Lower lobe of right lung (tissue), 2 donors: ENCODE measurements around the gene DUSP3. TPM values are rescaled to one million over a fixed set of nuclear protein-coding genes. Genes with fewer than 3 reads are reported as not detected.

ENCODE experiments used
- ATAC-seq, 2 donors: fragments of 200-7000 bp; cut with Tn5 transposase; one replicate each; pipeline ENCODE4 v1.9.1; 2020 to 2022; ENCODE audit warnings: mild to moderate bottlenecking in 2 of 2, moderate library complexity in 2 of 2
- DNase-seq: peaks from one replicate; pipeline ENCODE4 v3.0.0-alpha.2; 2020
- H3K27ac ChIP-seq: fragments of 200-600 bp; one replicate; pipeline ENCODE4 v1.8.0; 2022
- H3K27me3 ChIP-seq: fragments of 200-600 bp; one replicate; pipeline ENCODE4 v1.8.0; 2022; ENCODE audit warnings: low read depth
- H3K36me3 ChIP-seq: fragments of 200-600 bp; one replicate; pipeline ENCODE4 v1.8.0; 2022; ENCODE audit warnings: mild to moderate bottlenecking
- H3K4me1 ChIP-seq: fragments of 200-600 bp; one replicate; pipeline ENCODE4 v1.8.0; 2022
- H3K4me3 ChIP-seq: fragments of 200-600 bp; one replicate; pipeline ENCODE4 v1.8.0; 2022; ENCODE audit warnings: mild to moderate bottlenecking
- H3K9me3 ChIP-seq: fragments of 200-600 bp; one replicate; pipeline ENCODE4 v1.8.0; 2022
- intact Hi-C: fragments of 100-400 bp; cut with DNase I; formaldehyde crosslinking; loops from one replicate; pipeline ENCODE4 v1.11.0; 2022
- total RNA-seq: library from RNA; stranded (reverse); fragmentation: NEBNext Ultra II Directional; extraction: Animal tissue kit (Norgen Biotek cat#: 25700); gene quantifications from one replicate; pipeline ENCODE4 v1.2.1, GENCODE V29; 2021
- TF ChIP-seq, protein P1 (sequence below): fragments of 200-600 bp; IDR thresholded peaks from one replicate; pipeline ENCODE4 v1.8.0; 2022; ENCODE audit warnings: antibody characterized with exemption, mild to moderate bottlenecking
- donor health status: DM: no; HTN: yes; CAD: no; lungs with severe emphysema.

DUSP3 gene
- total RNA-seq, 1 donor from 2014 or later = 92.9 TPM

DNA sequence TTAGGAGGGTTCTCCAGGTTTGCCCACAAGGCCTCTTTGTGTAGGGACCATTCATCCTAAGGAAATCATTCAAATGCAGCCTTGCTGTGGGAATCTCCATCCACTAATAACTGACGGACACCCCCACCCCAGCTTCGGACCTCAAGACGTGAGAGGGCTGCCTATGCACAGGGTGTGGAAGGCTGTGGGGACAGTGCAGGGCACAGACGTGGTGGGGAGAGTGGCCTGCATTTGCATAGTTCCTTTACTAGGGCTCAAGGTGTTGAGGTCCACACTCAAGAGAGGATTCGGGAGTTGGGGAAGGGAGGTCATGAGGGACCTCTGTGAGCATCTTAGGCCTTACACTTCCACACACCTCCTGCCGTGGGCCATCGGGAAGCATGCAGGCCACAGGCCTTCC lies 9.8 kb downstream of the DUSP3 start:
- Histone ChIP-seq H3K4me1 (peaks cover 48% of the 10 kb centered on the region), H3K36me3 (peaks cover 60% of the 10 kb centered on the region), H3K9me3 (no peaks in the 10 kb centered on the region), H3K27ac (peak overlapping the region; percentile 51), H3K27me3 (no peaks in the 10 kb centered on the region), H3K4me3 (no peak overlapping the region)
- TF ChIP-seq, protein P1, sequence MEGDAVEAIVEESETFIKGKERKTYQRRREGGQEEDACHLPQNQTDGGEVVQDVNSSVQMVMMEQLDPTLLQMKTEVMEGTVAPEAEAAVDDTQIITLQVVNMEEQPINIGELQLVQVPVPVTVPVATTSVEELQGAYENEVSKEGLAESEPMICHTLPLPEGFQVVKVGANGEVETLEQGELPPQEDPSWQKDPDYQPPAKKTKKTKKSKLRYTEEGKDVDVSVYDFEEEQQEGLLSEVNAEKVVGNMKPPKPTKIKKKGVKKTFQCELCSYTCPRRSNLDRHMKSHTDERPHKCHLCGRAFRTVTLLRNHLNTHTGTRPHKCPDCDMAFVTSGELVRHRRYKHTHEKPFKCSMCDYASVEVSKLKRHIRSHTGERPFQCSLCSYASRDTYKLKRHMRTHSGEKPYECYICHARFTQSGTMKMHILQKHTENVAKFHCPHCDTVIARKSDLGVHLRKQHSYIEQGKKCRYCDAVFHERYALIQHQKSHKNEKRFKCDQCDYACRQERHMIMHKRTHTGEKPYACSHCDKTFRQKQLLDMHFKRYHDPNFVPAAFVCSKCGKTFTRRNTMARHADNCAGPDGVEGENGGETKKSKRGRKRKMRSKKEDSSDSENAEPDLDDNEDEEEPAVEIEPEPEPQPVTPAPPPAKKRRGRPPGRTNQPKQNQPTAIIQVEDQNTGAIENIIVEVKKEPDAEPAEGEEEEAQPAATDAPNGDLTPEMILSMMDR = no peak
- ATAC-seq (no peak), DNase-seq (no peak)
- intact Hi-C loops = loop anchor here (10.0 kb wide), 2 partner anchors 74 to 194 kb away; no protein-coding TSS in a partner anchor

DNA sequence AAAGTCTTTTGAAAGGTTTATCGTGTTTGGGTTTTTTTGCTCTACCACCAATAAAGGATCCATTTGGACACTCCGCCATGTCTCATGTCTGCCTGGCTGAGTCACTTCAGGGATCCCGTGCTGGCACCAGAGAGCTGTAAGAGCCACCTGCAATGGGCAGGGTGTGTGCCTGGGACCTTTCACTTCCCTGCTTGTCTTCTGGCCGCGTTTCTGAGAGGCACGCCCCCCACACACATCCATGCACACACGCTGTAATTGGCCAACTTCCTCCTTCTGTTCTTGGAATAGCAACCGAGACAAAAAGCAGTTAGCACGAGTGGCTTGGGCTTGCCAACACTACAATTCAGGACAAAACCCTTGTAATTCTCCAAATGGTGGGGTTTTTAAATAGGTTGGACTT lies 10.4 kb downstream of the DUSP3 start:
- DNase-seq (peak; percentile 81), ATAC-seq (peak; percentile 55 to 81)
- Histone ChIP-seq H3K27me3 (no peaks in the 10 kb centered on the region), H3K36me3 (peaks cover 55% of the 10 kb centered on the region), H3K27ac (peak overlapping the region; percentile 51), H3K4me3 (no peak overlapping the region), H3K9me3 (no peaks in the 10 kb centered on the region), H3K4me1 (peaks cover 49% of the 10 kb centered on the region)
- TF ChIP-seq, protein P1 = no peak
- intact Hi-C loops = loop anchor here (10.0 kb wide), 2 partner anchors 74 to 194 kb away; no protein-coding TSS in a partner anchor

DNA sequence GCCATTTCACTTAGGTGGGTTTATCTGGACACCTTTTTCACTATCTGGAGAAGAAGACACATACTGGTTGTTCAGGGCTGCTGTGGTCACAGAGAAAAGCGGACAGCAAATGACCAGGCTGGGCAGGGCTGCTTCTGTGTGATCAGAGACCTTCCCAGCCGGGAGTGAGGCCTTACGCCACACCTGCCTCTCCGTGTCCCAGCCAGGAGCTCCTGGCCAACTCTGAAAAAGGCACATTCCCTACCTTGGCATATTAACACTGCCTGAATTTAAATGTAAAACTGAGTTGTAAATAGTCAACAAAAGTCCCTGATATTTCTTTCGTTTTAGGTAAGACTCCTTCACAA lies 11.1 kb downstream of the DUSP3 start:
- TF ChIP-seq, protein P1 = no peak
- Histone ChIP-seq H3K4me3 (no peak overlapping the region), H3K27me3 (no peaks in the 10 kb centered on the region), H3K36me3 (peaks cover 48% of the 10 kb centered on the region), H3K27ac (peak overlapping the region; percentile 51), H3K4me1 (peaks cover 42% of the 10 kb centered on the region), H3K9me3 (no peaks in the 10 kb centered on the region)
- DNase-seq = no peak
- intact Hi-C loops = loop anchor here (10.0 kb wide), 2 partner anchors 73 to 193 kb away; no protein-coding TSS in a partner anchor
- no peak for ATAC-seq

DNA sequence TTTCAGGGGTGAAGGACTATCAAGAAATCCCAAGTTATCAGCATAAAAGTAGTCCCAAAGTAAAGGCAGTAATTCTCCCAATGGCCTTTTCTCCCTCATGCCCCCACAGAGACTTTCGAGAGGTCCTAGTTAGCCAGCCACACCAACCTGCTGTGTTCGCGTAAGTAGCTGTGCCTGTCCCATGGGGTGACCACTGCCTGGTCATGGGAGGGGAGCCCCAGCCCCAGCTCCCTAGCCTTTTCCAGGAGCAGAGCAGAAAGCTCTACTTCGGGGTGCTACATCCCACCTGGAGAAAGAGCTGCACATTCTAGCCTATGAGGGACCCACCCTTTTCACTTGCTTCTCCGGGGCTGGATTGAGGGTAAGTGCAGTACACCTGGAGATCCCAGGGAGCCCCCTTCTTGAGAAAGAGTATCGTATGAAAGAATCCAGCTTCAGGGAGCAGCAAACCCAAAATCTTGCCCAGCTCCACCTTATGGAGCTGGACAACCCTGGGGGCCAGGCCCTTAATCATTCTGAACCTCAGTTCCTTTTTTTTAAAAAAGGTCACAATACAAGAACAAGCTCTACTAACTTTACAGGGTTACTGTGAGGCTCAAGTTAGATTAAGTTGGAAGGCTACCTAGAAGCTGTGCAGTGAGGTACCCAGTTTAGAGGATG lies 11.6 kb downstream of the DUSP3 start:
- peaks cover 37% of the 10 kb centered on the region for H3K4me1 ChIP-seq
- no peaks in the 10 kb centered on the region for H3K27me3 ChIP-seq
- H3K4me3 ChIP-seq = no peak overlapping the region
- no peak for ATAC-seq
- H3K27ac ChIP-seq = no peak overlapping the region
- intact Hi-C loops = loop anchor here (10.0 kb wide), 2 partner anchors 72 to 192 kb away; no protein-coding TSS in a partner anchor
- H3K9me3 ChIP-seq = no peaks in the 10 kb centered on the region
- TF ChIP-seq, protein P1 = no peak
- peaks cover 43% of the 10 kb centered on the region for H3K36me3 ChIP-seq
- no peak for DNase-seq

DNA sequence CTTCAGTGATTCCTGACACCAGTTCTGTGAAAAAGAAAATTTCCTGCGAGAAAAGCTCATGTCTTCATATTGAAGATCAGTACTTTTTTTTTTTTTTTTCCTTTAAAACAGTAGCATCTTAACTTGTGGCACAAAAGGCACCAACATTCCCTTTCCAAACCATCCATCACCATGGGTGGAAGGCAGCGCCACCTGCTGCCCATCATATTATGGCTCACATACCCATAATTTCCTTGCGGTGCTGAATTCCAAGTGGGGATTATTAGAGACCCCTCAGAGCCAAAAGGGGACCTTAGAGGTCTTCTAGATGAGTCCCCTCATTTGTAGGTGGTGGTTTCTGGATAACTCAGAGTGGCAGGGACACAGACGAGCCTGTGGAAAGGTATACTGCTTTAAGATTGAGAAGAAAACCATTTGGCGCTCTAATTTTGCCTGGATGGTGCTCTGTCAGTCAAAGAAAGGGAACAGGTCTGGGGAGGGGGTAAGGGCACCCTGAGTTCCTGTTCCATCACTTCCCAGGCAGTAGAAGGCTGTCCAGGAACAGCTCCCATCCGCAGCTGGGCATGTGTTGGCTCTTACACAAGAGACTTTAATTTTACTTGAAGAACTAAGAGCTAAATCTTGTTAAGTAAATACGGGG lies 12.2 kb downstream of the DUSP3 start:
- Histone ChIP-seq H3K36me3 (peaks cover 36% of the 10 kb centered on the region), H3K4me1 (peaks cover 37% of the 10 kb centered on the region), H3K27ac (no peak overlapping the region), H3K4me3 (no peak overlapping the region), H3K9me3 (no peaks in the 10 kb centered on the region), H3K27me3 (no peaks in the 10 kb centered on the region)
- peak; percentile 77 for DNase-seq
- intact Hi-C loops = loop anchor here (10.0 kb wide), 2 partner anchors 72 to 192 kb away; no protein-coding TSS in a partner anchor
- ATAC-seq = peak; percentile 43 to 45
- TF ChIP-seq, protein P1 = peak; percentile 87
